Hindlimb muscle (tissue), 1 donor: ENCODE data around the gene MED8. TPM values are rescaled to one million over a fixed set of nuclear protein-coding genes. Genes with fewer than 3 reads are reported as not detected.

Source experiments
- DNase-seq: peaks from one replicate; pipeline ENCODE4 v3.0.0-alpha.2; 2013
- polyA plus RNA-seq: library from polyadenylated mRNA; unstranded; fragments of 120-200 nt; gene quantifications from one replicate; pipeline ENCODE4 v1.2.1, GENCODE V29; 2013; ENCODE audit not compliant: insufficient read length

MED8 gene
- polyA plus RNA-seq: 26.9 TPM

- DNase-seq: peak; percentile 95
Observed at GRCh38 chr1:43389326-43390313, at the start of gene MED8, which contains the start of gene SZT2. Gene MED8, minus strand, starts transcription at chr1:43389800. Its CDS starts 36 bp downstream, at chr1:43389764. Gene SZT2, plus strand, starts transcription at chr1:43389899. Its CDS starts 70 bp downstream, at chr1:43389969.

- DNase-seq: no peak
Observed at GRCh38 chr1:43438953-43439581, 49.5 kb upstream of the MED8 start.

GRCh38 chr1:43438576-43438952, 49.0 kb upstream of the MED8 start:
- no peak for DNase-seq

- DNase-seq: no peak
Observed at GRCh38 chr1:43438006-43438405, 48.4 kb upstream of the MED8 start.

GRCh38 chr1:43437031-43437973, 47.7 kb upstream of the MED8 start:
- no peak for DNase-seq

- DNase-seq: no peak
Observed at GRCh38 chr1:43436371-43436770, 46.8 kb upstream of the MED8 start.

GRCh38 chr1:43435146-43436145, 45.8 kb upstream of the MED8 start:
- peak; percentile 76 for DNase-seq

GRCh38 chr1:43434256-43434655, 44.7 kb upstream of the MED8 start:
- DNase-seq: no peak

GRCh38 chr1:43432907-43433306, 43.3 kb upstream of the MED8 start:
- DNase-seq: no peak

GRCh38 chr1:43432171-43432860, 42.7 kb upstream of the MED8 start:
- no peak for DNase-seq

- DNase-seq: no peak
Observed at GRCh38 chr1:43431676-43432075, 42.1 kb upstream of the MED8 start.

- DNase-seq: no peak
Observed at GRCh38 chr1:43430831-43431230, 41.2 kb upstream of the MED8 start.

- DNase-seq: no peak
Observed at GRCh38 chr1:43427941-43428340, 38.3 kb upstream of the MED8 start.

GRCh38 chr1:43427524-43427923, 37.9 kb upstream of the MED8 start:
- no peak for DNase-seq

- DNase-seq: no peak
Observed at GRCh38 chr1:43426221-43426620, 36.6 kb upstream of the MED8 start.

- no peak for DNase-seq
Observed at GRCh38 chr1:43425045-43425444, 35.4 kb upstream of the MED8 start.

- no peak for DNase-seq
Observed at GRCh38 chr1:43423672-43424550, 34.3 kb upstream of the MED8 start.

GRCh38 chr1:43422995-43423671, 33.5 kb upstream of the MED8 start:
- no peak for DNase-seq
